ENCODE results near the gene PHETA2.
A peak's percentile ranks its signal among the peaks of the same experiment; 100 is the strongest.

PHETA2 gene

GRCh38 chr22:42080287-42080686 is 6.2 kb downstream of the PHETA2 start:
- H3K4me3 ChIP-seq (ENCODE audit: control insufficient read depth, low read depth, low read length): peak overlapping the region; percentile 79
- TF ChIP-seq CTCF (IDR thresholded peaks at IDR 0.05; ENCODE audit: control insufficient read depth, insufficient read depth, low read depth, low read length, missing control alignments): no peak
- DNase-seq (ENCODE audit: low read depth): no peak

- H3K4me3 ChIP-seq (ENCODE audit: control insufficient read depth, low read depth, low read length): no peak overlapping the region
- no peak for DNase-seq (ENCODE audit: low read depth)
- TF ChIP-seq CTCF (IDR thresholded peaks at IDR 0.05; ENCODE audit: control insufficient read depth, insufficient read depth, low read depth, low read length, missing control alignments): no peak
Observed at GRCh38 chr22:42083119-42083518, 9.1 kb downstream of the PHETA2 start.

GRCh38 chr22:42084874-42085273 is 10.8 kb downstream of the PHETA2 start:
- TF ChIP-seq CTCF (IDR thresholded peaks at IDR 0.05; ENCODE audit: control insufficient read depth, insufficient read depth, low read depth, low read length, missing control alignments): no peak

GRCh38 chr22:42086051-42086450 is 12.0 kb downstream of the PHETA2 start:
- no peak for TF ChIP-seq CTCF (IDR thresholded peaks at IDR 0.05; ENCODE audit: control insufficient read depth, insufficient read depth, low read depth, low read length, missing control alignments)

More at GRCh38 chr22:42084874-42085273, 10.8 kb downstream of the PHETA2 start:
- H3K4me3 ChIP-seq (ENCODE audit: control insufficient read depth, low read depth, low read length): no peak overlapping the region
- DNase-seq (ENCODE audit: low read depth): no peak

GRCh38 chr22:42090596-42091454 is 16.8 kb downstream of the PHETA2 start, which contains the start of gene NDUFA6:
NDUFA6 (minus strand) TSS chr22:42090772; CDS start chr22:42090744, 28 bp downstream.
- peak; percentile 84 for TF ChIP-seq CTCF (IDR thresholded peaks at IDR 0.05; ENCODE audit: control insufficient read depth, insufficient read depth, low read depth, low read length, missing control alignments)
- peak; percentile 95 for DNase-seq (ENCODE audit: low read depth)
- H3K4me3 ChIP-seq (ENCODE audit: control insufficient read depth, low read depth, low read length): peak within 1 kb of the TSS; percentile 77

More at GRCh38 chr22:42086051-42086450, 12.0 kb downstream of the PHETA2 start:
- no peak overlapping the region for H3K4me3 ChIP-seq (ENCODE audit: control insufficient read depth, low read depth, low read length)
- DNase-seq (ENCODE audit: low read depth): no peak

GRCh38 chr22:42091455-42091782 is 17.4 kb downstream of the PHETA2 start:
- DNase-seq (ENCODE audit: low read depth): no peak
- peak overlapping the region; percentile 77 for H3K4me3 ChIP-seq (ENCODE audit: control insufficient read depth, low read depth, low read length)
- no peak for TF ChIP-seq CTCF (IDR thresholded peaks at IDR 0.05; ENCODE audit: control insufficient read depth, insufficient read depth, low read depth, low read length, missing control alignments)
